ENCODE data around the gene TGFB3.

GRCh38 chr14:75995372-75996041 is 13.7 kb upstream of the TGFB3 start:
- TF ChIP-seq CTCF (optimal IDR thresholded peaks at IDR 0.05 in 1 of 3, IDR thresholded peaks at IDR 0.05 in 1 of 3, conservative IDR thresholded peaks at IDR 0.05 in 1 of 3; ENCODE audit: extremely low read depth in 1 of 3, insufficient read depth in 2 of 3, low read length in 3 of 3) (no peak), EZH2 (IDR thresholded peaks at IDR 0.05; ENCODE audit: low read length) (no peak)
